ENCODE measurements around the gene OPN3.

Gene OPN3

DNA sequence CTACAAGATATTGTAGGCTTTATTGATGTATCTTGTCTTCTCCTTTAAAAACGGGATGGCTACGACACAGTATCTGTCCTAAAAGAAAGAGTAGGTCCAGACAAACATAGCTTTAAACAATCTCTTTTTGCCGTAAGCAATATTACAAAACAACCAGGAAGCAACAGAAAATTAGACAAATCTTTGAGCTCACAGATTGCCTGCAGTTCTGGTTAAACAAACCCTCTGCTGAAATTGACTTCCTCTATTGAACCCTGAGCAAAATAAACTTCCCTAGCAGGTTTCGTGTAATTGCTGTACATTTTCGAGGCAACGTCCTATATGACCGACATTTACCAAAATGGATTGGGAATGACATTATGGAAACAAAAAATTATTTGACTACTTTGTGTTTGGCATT is 50.6 kb downstream of the OPN3 start:
- DNase-seq (ENCODE audit: low read depth) = no peak

DNA sequence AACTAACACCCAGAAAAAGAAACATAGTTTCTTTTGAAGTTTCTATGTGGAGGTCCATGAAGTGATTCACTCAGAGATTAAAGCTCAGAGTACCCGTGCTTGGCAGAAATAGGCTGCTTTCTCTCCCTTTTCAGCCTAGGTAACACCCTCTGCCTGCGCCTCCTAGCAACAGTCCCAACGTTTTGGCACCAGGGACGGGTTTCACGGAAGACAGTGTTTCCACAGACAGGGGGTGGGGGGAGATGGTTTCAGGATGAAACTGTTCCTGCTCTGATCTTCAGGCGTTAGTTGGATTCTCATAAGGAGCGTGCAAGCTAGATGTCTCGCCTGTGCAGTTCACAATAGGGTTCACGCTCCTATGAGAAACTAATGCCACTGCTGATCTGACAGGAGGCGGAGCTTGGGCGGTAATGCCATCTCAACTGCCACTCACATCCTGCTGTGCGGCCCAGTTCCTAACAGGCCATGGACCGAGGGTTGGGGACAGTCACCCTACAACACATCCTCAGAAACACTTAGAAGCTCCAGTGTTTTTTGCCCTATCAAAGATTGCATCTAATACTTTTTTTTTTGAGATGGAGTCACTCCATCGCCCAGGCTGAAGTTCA is 53.2 kb downstream of the OPN3 start:
- no peak for DNase-seq (ENCODE audit: low read depth)

DNA sequence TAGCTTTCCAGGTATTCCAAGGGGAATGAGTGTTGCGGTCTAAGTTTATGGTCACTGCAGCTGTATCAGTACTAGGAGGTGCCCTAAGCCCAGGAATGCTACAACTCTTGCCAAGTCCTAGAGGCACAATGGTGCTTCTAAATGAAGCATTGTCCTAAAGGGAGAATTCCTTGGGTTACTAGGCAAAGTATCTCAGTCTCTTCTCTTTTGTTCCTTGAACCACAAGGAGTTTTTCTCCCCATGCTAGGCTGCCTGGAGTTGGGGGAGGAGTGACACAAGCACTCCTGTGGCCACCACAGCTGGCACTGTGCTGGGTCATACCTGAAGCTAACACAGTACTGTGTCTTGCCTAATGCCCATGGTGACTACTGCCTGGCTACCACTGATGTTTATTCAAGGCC is 57.2 kb downstream of the OPN3 start:
- DNase-seq (ENCODE audit: low read depth) = no peak

DNA sequence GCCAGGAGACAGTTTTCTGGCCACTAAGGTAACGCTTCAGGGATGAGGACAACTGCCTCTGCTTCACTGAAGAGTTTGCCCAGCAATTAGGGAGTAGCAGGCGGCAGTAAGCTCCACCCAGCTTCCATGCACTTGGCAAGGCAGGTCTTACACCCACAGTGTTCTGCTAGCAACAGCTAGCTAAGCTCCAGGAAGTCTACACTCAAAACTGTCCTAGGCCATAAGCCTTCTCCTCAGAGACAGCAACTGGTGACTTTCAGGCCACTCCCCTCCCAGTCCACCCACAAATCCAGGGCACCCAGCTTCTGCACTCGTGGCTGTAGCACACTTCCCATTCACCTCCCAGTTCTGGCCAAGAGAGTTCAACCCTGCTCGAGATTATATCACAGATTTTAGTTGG is 60.7 kb downstream of the OPN3 start:
- no peak for DNase-seq (ENCODE audit: low read depth)

GRCh38 chr1:241574154-241574553 is 66.0 kb downstream of the OPN3 start:
- DNase-seq (ENCODE audit: low read depth) = no peak

GRCh38 chr1:241569848-241570247 is 70.3 kb downstream of the OPN3 start:
- DNase-seq (ENCODE audit: low read depth) = no peak

DNA sequence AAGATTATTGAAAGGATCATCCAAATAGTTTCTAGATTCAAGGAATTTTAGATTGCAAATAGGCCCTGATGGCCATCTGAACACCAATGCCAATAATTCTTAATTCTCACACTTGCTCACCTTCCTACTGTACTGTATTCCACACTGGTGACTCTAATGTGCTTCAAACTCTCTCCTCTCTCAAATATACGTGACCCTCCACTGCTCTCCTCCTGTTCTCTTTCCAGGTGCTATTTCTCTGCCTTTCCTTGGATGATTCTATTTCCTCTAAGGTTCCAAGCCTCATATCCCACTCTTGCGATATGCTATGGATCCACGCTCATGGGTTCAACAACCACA is 79.4 kb downstream of the OPN3 start:
- DNase-seq (ENCODE audit: low read depth) = no peak

DNA sequence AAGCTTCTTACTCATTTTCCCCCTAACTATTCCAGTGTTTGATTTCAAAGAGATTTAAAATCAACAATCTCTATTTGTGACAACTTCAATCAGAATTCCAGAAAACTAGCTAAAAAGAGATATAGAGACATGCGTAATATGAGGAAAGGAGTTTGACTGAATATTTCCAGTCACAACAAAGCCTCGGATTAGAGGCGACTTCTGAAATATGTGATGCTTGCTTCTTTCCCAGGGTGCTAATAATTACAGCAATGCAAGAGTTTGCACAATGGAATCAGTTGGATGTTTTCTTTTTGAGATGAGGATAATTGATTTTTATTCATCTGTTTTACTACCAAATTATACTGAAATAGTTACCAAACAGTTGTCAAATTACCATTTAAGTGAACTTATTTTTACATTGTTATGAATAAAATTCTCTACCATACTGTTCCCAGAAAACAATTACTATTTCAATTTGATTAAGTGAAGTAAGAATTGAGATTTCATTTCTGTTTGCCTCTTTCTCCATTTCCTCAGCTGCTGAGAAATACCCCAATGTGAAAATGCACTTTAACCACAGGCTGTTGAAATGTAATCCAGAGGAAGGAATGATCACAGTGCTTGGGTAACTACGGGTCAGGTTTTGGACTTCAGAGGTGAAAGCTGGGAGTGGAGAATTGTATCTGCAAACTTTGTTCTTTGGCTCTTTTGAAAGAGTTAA is 79.9 kb downstream of the OPN3 start:
- no peak for DNase-seq (ENCODE audit: low read depth)

- no peak for DNase-seq (ENCODE audit: low read depth)
These were observed 82.5 kb downstream of the OPN3 start for GRCh38 chr1:241557551-241558193.

GRCh38 chr1:241557031-241557430 is 83.1 kb downstream of the OPN3 start:
- DNase-seq (ENCODE audit: low read depth) = no peak

DNA sequence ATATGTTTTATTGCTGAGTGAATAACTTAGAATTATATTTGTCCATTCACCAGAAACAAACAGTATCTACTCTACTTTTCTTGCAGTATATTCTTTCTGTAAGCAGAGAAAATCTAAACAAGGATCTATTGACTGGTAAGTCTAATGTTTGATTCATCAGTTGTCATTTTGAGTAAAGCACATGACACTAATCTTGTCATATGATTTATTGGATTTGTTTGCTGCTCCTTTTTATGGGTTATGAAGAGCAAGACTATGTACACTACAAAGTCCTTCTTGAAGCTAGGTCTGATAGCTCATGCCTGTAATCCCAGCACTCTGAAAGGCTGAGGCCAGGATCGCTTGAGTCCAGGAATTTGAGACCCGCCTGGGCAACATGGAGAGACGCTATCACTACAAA is 84.6 kb downstream of the OPN3 start:
- DNase-seq (ENCODE audit: low read depth) = no peak

- DNase-seq (ENCODE audit: low read depth) = no peak
These were observed 86.1 kb downstream of the OPN3 start for GRCh38 chr1:241553886-241554592.

GRCh38 chr1:241551759-241552638 is 88.2 kb downstream of the OPN3 start:
- DNase-seq (ENCODE audit: low read depth) = no peak

DNA sequence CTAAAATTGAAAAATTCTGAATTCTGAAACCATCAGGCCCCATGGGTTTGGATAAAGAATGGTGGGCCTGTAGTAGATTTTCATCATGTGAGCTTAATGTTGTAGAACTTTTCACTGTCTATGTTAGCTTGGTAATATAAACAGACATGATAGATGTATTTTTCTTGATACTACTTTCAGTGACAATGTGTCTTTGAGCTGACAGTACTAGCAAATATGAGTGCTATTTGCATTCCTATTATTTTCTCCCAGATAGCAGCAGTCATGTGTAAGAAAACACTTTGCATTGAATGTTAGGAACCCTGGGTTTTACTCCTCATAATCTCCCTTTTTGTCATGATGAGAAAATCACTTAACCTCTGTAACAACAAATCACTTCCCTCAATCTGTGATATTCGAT is 89.9 kb downstream of the OPN3 start:
- no peak for DNase-seq (ENCODE audit: low read depth)

- DNase-seq (ENCODE audit: low read depth) = no peak
These were observed 92.2 kb downstream of the OPN3 start for GRCh38 chr1:241548008-241548407.
